Endothelial cell of hepatic sinusoid (primary cell): Measurements from ENCODE around the gene MDC1.
"Not testable (repeated sequence)": the region's sequence is repeated elsewhere in the genome, so short reads cannot be mapped to it uniquely, and the experiment has no call there.

Experiments used
- in situ Hi-C: cut with HindIII; loops from 2 replicates; pipeline ENCODE4 v1.10.0; 2017; ENCODE audit warnings: low sequenced_read_pairs

MDC1 gene

GRCh38 chr6:30725713-30726505, 8.8 kb upstream of the MDC1 start:
- in situ Hi-C loops = loop anchor here (25.0 kb wide), 1 partner anchor 161 kb away; the partner anchor contains the start of gene DDR1

- in situ Hi-C loops = loop anchor here (25.0 kb wide), 1 partner anchor 162 kb away; the partner anchor contains the start of gene DDR1
Observed at GRCh38 chr6:30724906-30725667, 8.0 kb upstream of the MDC1 start.

GRCh38 chr6:30723843-30724741, 7.0 kb upstream of the MDC1 start:
- in situ Hi-C loops = not testable (repeated sequence)

GRCh38 chr6:30723159-30723842, 6.2 kb upstream of the MDC1 start:
- in situ Hi-C loops = not testable (repeated sequence)

- in situ Hi-C loops = no loop called here
Observed at GRCh38 chr6:30722280-30723112, 5.4 kb upstream of the MDC1 start.

GRCh38 chr6:30722025-30722279, 4.9 kb upstream of the MDC1 start:
- in situ Hi-C loops = not testable (repeated sequence)

GRCh38 chr6:30721198-30722024, 4.3 kb upstream of the MDC1 start:
- in situ Hi-C loops = no loop called here

- in situ Hi-C loops = no loop called here
Observed at GRCh38 chr6:30720738-30721197, 3.7 kb upstream of the MDC1 start.

GRCh38 chr6:30719791-30720737, 3.0 kb upstream of the MDC1 start, which contains the start of gene TUBB:
Gene TUBB (plus strand): TSS chr6:30720352. CDS start chr6:30720507, 155 bp downstream.
- in situ Hi-C loops = loop anchor here (5.0 kb wide), 2 partner anchors 38 to 108 kb away; no protein-coding TSS in a partner anchor

- in situ Hi-C loops = loop anchor here (5.0 kb wide), 2 partner anchors 37 to 107 kb away; no protein-coding TSS in a partner anchor
Observed at GRCh38 chr6:30719356-30719755, 2.3 kb upstream of the MDC1 start.

GRCh38 chr6:30717845-30718720, 1.0 kb upstream of the MDC1 start:
- in situ Hi-C loops = loop anchor here (5.0 kb wide), 2 partner anchors 36 to 106 kb away; no protein-coding TSS in a partner anchor

GRCh38 chr6:30716879-30717128, 277 bp downstream of the MDC1 start:
- in situ Hi-C loops = loop anchor here (5.0 kb wide), 2 partner anchors 35 to 105 kb away; no protein-coding TSS in a partner anchor

GRCh38 chr6:30714263-30714662, 2.8 kb downstream of the MDC1 start:
- in situ Hi-C loops = no loop called here

GRCh38 chr6:30712441-30712945, 4.6 kb downstream of the MDC1 start:
- in situ Hi-C loops = no loop called here

- in situ Hi-C loops = no loop called here
Observed at GRCh38 chr6:30711758-30712380, 5.2 kb downstream of the MDC1 start.
